ENCODE results near the gene SKAP2. TPM values are rescaled to one million over a fixed set of nuclear protein-coding genes. Genes with fewer than 3 reads are reported as not detected.

The SKAP2 gene
- total RNA-seq, 1 experiment from 2014 or later: 3.2 TPM

- no peak overlapping the region for H3K9ac ChIP-seq (ENCODE audit: extremely low read depth, insufficient read length, low read length)
- H4K20me1 ChIP-seq (ENCODE audit: control insufficient read depth, insufficient read depth, insufficient read length): no peaks in the 10 kb centered on the region
- Mint-ChIP-seq H3K36me3 (ENCODE audit: insufficient read depth in 1 of 3, low read depth in 3 of 3) (no peaks in the 10 kb centered on the region; a peak in 1 of 7 replicates), H3K27me3 (ENCODE audit: low read depth) (peaks cover 10% of the 10 kb centered on the region), H3K4me3 (no peak overlapping the region), H3K9me3 (no peaks in the 10 kb centered on the region; a peak in 1 of 5 replicates), H3K27ac (no peak overlapping the region), H3K4me1 (peaks cover 3 to 21% of the 10 kb centered on the region in 2 experiments)
- H2BK5ac ChIP-seq (ENCODE audit: insufficient read length, low read length): no peak overlapping the region
- no peak overlapping the region for H2BK15ac ChIP-seq (ENCODE audit: low read depth, low read length)
- H3K23ac ChIP-seq (ENCODE audit: insufficient read length, low read depth, low read length): no peak overlapping the region
- H4K8ac ChIP-seq (replicated peaks; ENCODE audit: insufficient read length, low read depth, low read length): no peak overlapping the region
- H3K56ac ChIP-seq (ENCODE audit: insufficient read length, low read depth, low read length): no peak overlapping the region
- peaks cover 3% of the 10 kb centered on the region; the same call in 1 of the 2 replicates for H3K4me1 ChIP-seq (ENCODE audit: insufficient read depth, low read length)
- no peak overlapping the region for H3T11ph ChIP-seq (ENCODE audit: low read length)
- H3K79me1 ChIP-seq (ENCODE audit: insufficient read depth, low read depth, low read length, poor library complexity, severe bottlenecking): no peaks in the 10 kb centered on the region
- no peak overlapping the region for H3K18ac ChIP-seq (ENCODE audit: insufficient read length, low read depth, low read length)
- no peak overlapping the region for H3K4me2 ChIP-seq (ENCODE audit: insufficient read depth, insufficient read length, low read length)
- H2AK5ac ChIP-seq (ENCODE audit: insufficient read length, low read length): no peak overlapping the region
- H3K27ac ChIP-seq (ENCODE audit: insufficient read length, low read depth, low read length): no peak overlapping the region
- no peaks in the 10 kb centered on the region for H3K27me3 ChIP-seq (ENCODE audit: insufficient read depth, low read length)
- H3K79me2 ChIP-seq (ENCODE audit: insufficient read depth, low read length): no peaks in the 10 kb centered on the region
- no peaks in the 10 kb centered on the region for H3K9me3 ChIP-seq (ENCODE audit: control insufficient read depth, low read depth, low read length)
- no CpG with 5 or more reads among the region's 8 CpGs for WGBS (ENCODE audit: extremely low coverage, insufficient read length, low lambda C conversion rate)
- H4K5ac ChIP-seq (ENCODE audit: insufficient read length, low read depth, low read length): no peak overlapping the region
- no peak overlapping the region for H2BK12ac ChIP-seq (ENCODE audit: insufficient read length, low read depth, low read length)
- H2BK120ac ChIP-seq (ENCODE audit: low read depth, low read length, poor library complexity, severe bottlenecking): no peak overlapping the region
- no peak overlapping the region for H2AFZ ChIP-seq (ENCODE audit: low read length)
- H4K91ac ChIP-seq (ENCODE audit: insufficient read length, low read depth, low read length): no peak overlapping the region
- no peak overlapping the region for H2BK20ac ChIP-seq (ENCODE audit: low read depth, low read length, poor library complexity, severe bottlenecking)
- H3K23me2 ChIP-seq (ENCODE audit: insufficient read length, low read depth, low read length, poor library complexity, severe bottlenecking): no peaks in the 10 kb centered on the region
- no peak for DNase-seq
- no peak overlapping the region for H3K14ac ChIP-seq (ENCODE audit: insufficient read depth, low read length)
- TF ChIP-seq CTCF (conservative IDR thresholded peaks at IDR 0.05): no peak
- no peak overlapping the region for H3K4ac ChIP-seq (ENCODE audit: low read depth, low read length)
Observed at GRCh38 chr7:26618898-26619297, 245.5 kb downstream of the SKAP2 start.

All from H9 (cell line).